Endothelial cell of umbilical vein (primary cell): Measurements from ENCODE around the gene TOP3B. TPM values are rescaled to one million over a fixed set of nuclear protein-coding genes. Genes with fewer than 3 reads are reported as not detected.

Experiments used
- BruUV-seq: library from RNA; stranded (reverse); fragments of 400-500 nt; replicated peaks from 2 replicates; lab custom pipeline; 2021; lab: Mats Ljungman, UMichigan
- CTCF ChIA-PET: fragments of 300-600, 350-600 bp; sonication (Branson Sonifier 250); formaldehyde crosslinking; loops from one replicate; lab custom pipeline; 2021; ENCODE audit warnings: antibody characterized with exemption, inconsistent platforms; lab: Charles Lee
- POLR2A ChIA-PET: fragments of 300-600, 350-600 bp; sonication (Branson Sonifier 250); formaldehyde crosslinking; loops from one replicate; lab custom pipeline; 2021; ENCODE audit warnings: antibody characterized with exemption, inconsistent platforms; lab: Charles Lee
- DNase-seq: peaks from one replicate; pipeline ENCODE4 v3.0.0-alpha.2; 2011; ENCODE audit warnings: low read depth, low spot score
- FAIRE-seq: peaks from 2 replicates; lab custom pipeline; 2011; peaks lifted over from hg19 to GRCh38; lab: Jason Lieb, UNC
- H2AFZ ChIP-seq: 2 replicates; pipeline ENCODE4 v1.6.0; 2012; ENCODE audit warnings: low read depth, low read length, control low read depth, inconsistent platforms
- H3K27ac ChIP-seq: 2 replicates; pipeline ENCODE4 v1.5.1; 2011; ENCODE audit warnings: low read depth, mild to moderate bottlenecking, control low read depth, low read length, moderate library complexity; ENCODE audit not compliant: insufficient read depth
- H3K27me3 ChIP-seq, 2 experiments: 2 replicates each; pipeline versions ENCODE4 v1.6.0 to v1.6.1; 2011; ENCODE audit warnings: low read length in 2 of 2, mixed read lengths in 1 of 2; ENCODE audit not compliant: control insufficient read depth in 2 of 2, insufficient read depth in 2 of 2
- H3K36me3 ChIP-seq, 2 experiments: 2 replicates in 1 of 2; 3 replicates in 1 of 2; pipeline ENCODE4 v1.5.1; 2011; ENCODE audit warnings: low read length in 2 of 2, mild to moderate bottlenecking in 1 of 2, moderate library complexity in 1 of 2; ENCODE audit not compliant: control insufficient read depth in 2 of 2, insufficient read depth in 2 of 2; ENCODE audit errors: extremely low read depth in 1 of 2
- H3K4me1 ChIP-seq: 3 replicates; pipeline ENCODE4 v1.5.1; 2011; ENCODE audit warnings: mild to moderate bottlenecking, low read length; ENCODE audit not compliant: control insufficient read depth, insufficient read depth; ENCODE audit errors: extremely low read depth
- H3K4me2 ChIP-seq: 2 replicates; pipeline ENCODE4 v1.6.1; 2011; ENCODE audit warnings: low read length, control low read depth, mixed read lengths; ENCODE audit not compliant: insufficient read depth
- H3K4me3 ChIP-seq, 3 experiments: fragments of 200-600 bp in 1 of 3; sonication (generic), shearing (Covaris generic) in 1 of 3; replicated peaks in 1 of 3; 2 replicates each; pipeline ENCODE4 v1.5.1; 2011 to 2016; ENCODE audit warnings: control low read depth in 3 of 3, low read length in 3 of 3, mild to moderate bottlenecking in 2 of 3, inconsistent platforms in 1 of 3, low read depth in 1 of 3, moderate library complexity in 1 of 3; ENCODE audit not compliant: insufficient read depth in 1 of 3
- H3K79me2 ChIP-seq: 2 replicates; pipeline ENCODE4 v1.6.0; 2012; ENCODE audit warnings: low read length, inconsistent platforms; ENCODE audit not compliant: control insufficient read depth, insufficient read depth
- H3K9ac ChIP-seq: replicated peaks from 2 replicates; pipeline ENCODE3; 2011; ENCODE audit warnings: low read length, control low read depth; ENCODE audit not compliant: insufficient read depth; ENCODE audit errors: extremely low read depth
- H3K9me1 ChIP-seq: replicated peaks from 3 replicates; pipeline ENCODE4 v1.6.0; 2011; ENCODE audit warnings: mild to moderate bottlenecking, low read length; ENCODE audit not compliant: control insufficient read depth, insufficient read depth; ENCODE audit errors: extremely low read depth
- H3K9me3 ChIP-seq: replicated peaks from 2 replicates; pipeline ENCODE4 v1.5.1; 2012; ENCODE audit warnings: low read length, inconsistent platforms; ENCODE audit not compliant: control insufficient read depth, insufficient read depth
- H4K20me1 ChIP-seq: replicated peaks from 2 replicates; pipeline ENCODE3; 2011; ENCODE audit warnings: mild to moderate bottlenecking, low read length; ENCODE audit not compliant: control insufficient read depth, insufficient read depth; ENCODE audit errors: extremely low read depth
- EZH2 ChIP-seq: IDR thresholded peaks from 2 replicates; pipeline ENCODE4 v1.6.1; 2012; ENCODE audit warnings: borderline replicate concordance, low read depth, mild to moderate bottlenecking, moderate library complexity, low read length, inconsistent platforms; ENCODE audit not compliant: severe bottlenecking
- FOS ChIP-seq: IDR thresholded peaks from 2 replicates; pipeline ENCODE4 v1.6.1; 2011; ENCODE audit warnings: mild to moderate bottlenecking, low read length, moderate library complexity, borderline replicate concordance; ENCODE audit not compliant: insufficient read depth
- GATA2 ChIP-seq: IDR thresholded peaks from 2 replicates; pipeline ENCODE4 v1.7.0; 2011; ENCODE audit warnings: low read depth, mild to moderate bottlenecking, moderate library complexity, mixed read lengths, low read length; ENCODE audit not compliant: insufficient read length, insufficient read depth
- JUN ChIP-seq: IDR thresholded peaks from 2 replicates; pipeline ENCODE4 v1.6.1; 2011; ENCODE audit warnings: borderline replicate concordance, low read depth; ENCODE audit not compliant: insufficient read length, insufficient read depth
- MYC ChIP-seq: IDR thresholded peaks from one replicate; pipeline ENCODE4 v1.6.1; 2011; ENCODE audit warnings: mild to moderate bottlenecking, low read depth, low read length
- POLR2A ChIP-seq: IDR thresholded peaks from 2 replicates; pipeline ENCODE4 v1.6.1; 2012; ENCODE audit warnings: low read depth, mild to moderate bottlenecking, control low read depth, low read length
- POLR2AphosphoS5 ChIP-seq: IDR thresholded peaks from 2 replicates; pipeline ENCODE4 v1.6.1; 2012; ENCODE audit warnings: low read depth, mild to moderate bottlenecking, control low read depth, low read length, moderate library complexity; ENCODE audit not compliant: insufficient read depth
- dilution Hi-C: fragments of 300-500 bp; cut with MboI; formaldehyde crosslinking; loops from one replicate; pipeline ENCODE4 v1.15.0; 2019; ENCODE audit warnings: low sequenced_read_pairs; ENCODE audit not compliant: extremely low pct_ligation_motif_present
- intact Hi-C: fragments of 100-400 bp; cut with micrococcal nuclease; formaldehyde crosslinking; loops from one replicate; pipeline ENCODE4 v1.10.0; 2022
- polyA plus RNA-seq, 4 experiments: library from polyadenylated mRNA; depleted of rRNA in 3 of 4; stranded (reverse) in 3 of 4; unstranded in 1 of 4; fragments of >200 nt; gene quantifications; 2 replicates each; pipeline versions ENCODE4 v1.2.1 to v1.2.3, GENCODE V29; 2011 to 2012; ENCODE audit warnings: missing spikeins in 1 of 4
- total RNA-seq: library from RNA; stranded (reverse); gene quantifications from 2 replicates; pipeline ENCODE4 v1.2.3, GENCODE V29; 2021
- TF ChIP-seq, protein P1 (sequence below): IDR thresholded peaks from 2 replicates; pipeline ENCODE4 v1.6.1; 2011; ENCODE audit not compliant: insufficient read depth, insufficient read length
- TF ChIP-seq, protein P2 (sequence below), 2 donors: IDR thresholded peaks; 1 replicate in 1 of 2; 2 replicates in 1 of 2; pipeline ENCODE4 v1.5.1; 2011; ENCODE audit warnings: low read length in 2 of 2, mild to moderate bottlenecking in 2 of 2, moderate library complexity in 2 of 2, control low read depth in 1 of 2, inconsistent platforms in 1 of 2, low read depth in 1 of 2; ENCODE audit not compliant: insufficient read depth in 1 of 2; ENCODE audit errors: extremely low read depth in 1 of 2

The TOP3B gene
- total and polyA plus RNA-seq, 2 donors (not counting 3 experiments of a cell fraction or from before 2014, with no cell fraction given), result 25.2 to 56.5 TPM

DNA sequence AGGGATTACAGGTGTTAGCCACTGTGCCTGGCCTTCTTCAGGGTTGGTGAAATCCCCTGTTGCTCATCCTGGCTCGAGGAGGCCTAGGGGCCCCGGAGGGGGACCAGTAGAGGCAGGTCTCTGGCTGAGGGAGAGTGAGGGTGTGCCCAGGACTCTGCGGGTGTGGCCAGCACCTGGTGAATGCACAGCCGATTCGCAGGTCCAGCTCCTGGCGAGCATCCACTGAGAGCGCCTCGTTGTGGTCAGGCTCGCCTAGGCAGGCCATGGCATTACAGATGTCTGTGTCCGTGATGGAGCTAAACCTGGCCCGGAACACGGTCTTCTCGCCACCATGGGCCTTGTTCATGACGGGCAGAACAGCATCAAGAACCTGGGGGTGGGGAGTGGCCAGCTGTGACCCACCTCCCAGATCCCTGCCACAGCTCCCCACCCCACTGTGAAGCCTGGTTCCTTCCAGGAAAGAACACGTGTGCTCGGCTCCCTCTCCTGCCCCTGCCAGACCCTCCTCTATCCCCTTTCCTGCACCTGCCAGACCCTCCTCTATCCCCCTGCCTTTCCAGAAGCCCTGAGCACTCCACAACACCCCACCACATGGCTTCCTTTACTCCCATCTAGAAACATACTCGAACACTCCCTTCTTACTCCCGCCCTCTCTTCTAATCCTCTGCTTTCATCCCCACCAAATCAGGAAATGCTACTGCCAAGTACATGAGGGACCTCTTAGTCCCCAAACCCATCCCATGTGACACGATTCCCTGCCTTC, 12.4 kb downstream of the TOP3B start:
- Histone ChIP-seq H4K20me1 (no peaks in the 10 kb centered on the region), H3K4me2 (no peak overlapping the region), H2AFZ (no peak overlapping the region), H3K4me3 (no peak overlapping the region), H3K9ac (no peak overlapping the region), H3K9me1 (no peaks in the 10 kb centered on the region), H3K9me3 (no peaks in the 10 kb centered on the region), H3K27ac (no peak overlapping the region), H3K36me3 (peaks cover 34 to 50% of the 10 kb centered on the region in 2 experiments), H3K4me1 (no peaks in the 10 kb centered on the region), H3K79me2 (no peaks in the 10 kb centered on the region), H3K27me3 (no peaks in the 10 kb centered on the region)
- BruUV-seq, result no TSS peak
- CTCF ChIA-PET, result interaction anchor here (0.5 to 3.4 kb wide), 4 partner anchors 17 to 33 kb away, joined by 3 to 26 read pairs (median 12); partner anchors contain the start of gene PPM1F
- dilution Hi-C loops, result no loop called here
- TF ChIP-seq JUN (no peak), POLR2A (no peak), EZH2 (no peak), MYC (no peak), FOS (no peak), POLR2AphosphoS5 (no peak), GATA2 (no peak)
- TF ChIP-seq, protein P1, sequence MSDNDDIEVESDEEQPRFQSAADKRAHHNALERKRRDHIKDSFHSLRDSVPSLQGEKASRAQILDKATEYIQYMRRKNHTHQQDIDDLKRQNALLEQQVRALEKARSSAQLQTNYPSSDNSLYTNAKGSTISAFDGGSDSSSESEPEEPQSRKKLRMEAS, result no peak
- TF ChIP-seq, protein P2, sequence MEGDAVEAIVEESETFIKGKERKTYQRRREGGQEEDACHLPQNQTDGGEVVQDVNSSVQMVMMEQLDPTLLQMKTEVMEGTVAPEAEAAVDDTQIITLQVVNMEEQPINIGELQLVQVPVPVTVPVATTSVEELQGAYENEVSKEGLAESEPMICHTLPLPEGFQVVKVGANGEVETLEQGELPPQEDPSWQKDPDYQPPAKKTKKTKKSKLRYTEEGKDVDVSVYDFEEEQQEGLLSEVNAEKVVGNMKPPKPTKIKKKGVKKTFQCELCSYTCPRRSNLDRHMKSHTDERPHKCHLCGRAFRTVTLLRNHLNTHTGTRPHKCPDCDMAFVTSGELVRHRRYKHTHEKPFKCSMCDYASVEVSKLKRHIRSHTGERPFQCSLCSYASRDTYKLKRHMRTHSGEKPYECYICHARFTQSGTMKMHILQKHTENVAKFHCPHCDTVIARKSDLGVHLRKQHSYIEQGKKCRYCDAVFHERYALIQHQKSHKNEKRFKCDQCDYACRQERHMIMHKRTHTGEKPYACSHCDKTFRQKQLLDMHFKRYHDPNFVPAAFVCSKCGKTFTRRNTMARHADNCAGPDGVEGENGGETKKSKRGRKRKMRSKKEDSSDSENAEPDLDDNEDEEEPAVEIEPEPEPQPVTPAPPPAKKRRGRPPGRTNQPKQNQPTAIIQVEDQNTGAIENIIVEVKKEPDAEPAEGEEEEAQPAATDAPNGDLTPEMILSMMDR (IDR thresholded peaks at IDR 0.05; ENCODE audit: extremely low read depth in 1 of 2, insufficient read depth in 1 of 2, low read depth in 1 of 2, low read length in 2 of 2), result no peak
- intact Hi-C loops, result no loop called here
- FAIRE-seq, result no peak
- no peak for DNase-seq
- POLR2A ChIA-PET, result no interaction called here
